Astrocyte (in vitro differentiated cells and primary cell): Measurements from ENCODE around the gene ITPR2.

Source experiments
- CTCF ChIP-seq: IDR thresholded peaks from 2 replicates; pipeline ENCODE4 v1.5.1; 2011; ENCODE audit warnings: low read depth, mild to moderate bottlenecking, inconsistent platforms, low read length, moderate library complexity; ENCODE audit not compliant: insufficient read depth
- EZH2 ChIP-seq: IDR thresholded peaks from 2 replicates; pipeline ENCODE4 v1.6.1; 2012; ENCODE audit warnings: mild to moderate bottlenecking, low read length, inconsistent platforms; ENCODE audit not compliant: insufficient read depth

- TF ChIP-seq CTCF (no peak), EZH2 (no peak)
These were observed 37.0 kb upstream of the ITPR2 start for GRCh38 chr12:26869908-26870459.
